ENCODE results near the gene BTBD16.

Gene BTBD16

GRCh38 chr10:122311716-122312115 is 40.6 kb downstream of the BTBD16 start:
- no peak for TF ChIP-seq CTCF (IDR thresholded peaks at IDR 0.05; ENCODE audit: poor library complexity, severe bottlenecking)
- DNase-seq (ENCODE audit: low spot score) (no peak), ATAC-seq (ENCODE audit: low read depth) (no peak)
- Histone ChIP-seq H3K4me3 (ENCODE audit: severe bottlenecking) (no peak overlapping the region), H3K27ac (ENCODE audit: poor library complexity, severe bottlenecking) (no peak overlapping the region), H3K27me3 (ENCODE audit: insufficient read depth, poor library complexity, severe bottlenecking) (no peaks in the 10 kb centered on the region), H3K4me1 (ENCODE audit: insufficient read depth, poor library complexity, severe bottlenecking) (peaks cover 40% of the 10 kb centered on the region), H3K9me3 (ENCODE audit: severe bottlenecking) (no peaks in the 10 kb centered on the region), H3K36me3 (ENCODE audit: low read depth) (no peaks in the 10 kb centered on the region)

GRCh38 chr10:122316224-122316884 is 45.3 kb downstream of the BTBD16 start:
- H3K27me3 ChIP-seq (ENCODE audit: insufficient read depth, poor library complexity, severe bottlenecking), result no peaks in the 10 kb centered on the region
- peaks cover 2% of the 10 kb centered on the region for H3K9me3 ChIP-seq (ENCODE audit: severe bottlenecking)
- H3K4me1 ChIP-seq (ENCODE audit: insufficient read depth, poor library complexity, severe bottlenecking), result no peaks in the 10 kb centered on the region
- no peak overlapping the region for H3K27ac ChIP-seq (ENCODE audit: poor library complexity, severe bottlenecking)
- H3K36me3 ChIP-seq (ENCODE audit: low read depth), result no peaks in the 10 kb centered on the region
- DNase-seq (ENCODE audit: low spot score) (no peak), ATAC-seq (ENCODE audit: low read depth) (no peak)
- H3K4me3 ChIP-seq (ENCODE audit: severe bottlenecking), result no peak overlapping the region
- no peak for TF ChIP-seq CTCF (IDR thresholded peaks at IDR 0.05; ENCODE audit: poor library complexity, severe bottlenecking)

GRCh38 chr10:122321960-122322359 is 50.9 kb downstream of the BTBD16 start:
- H3K36me3 ChIP-seq (ENCODE audit: low read depth), result no peaks in the 10 kb centered on the region
- no peak for TF ChIP-seq CTCF (IDR thresholded peaks at IDR 0.05; ENCODE audit: poor library complexity, severe bottlenecking)
- H3K27me3 ChIP-seq (ENCODE audit: insufficient read depth, poor library complexity, severe bottlenecking), result no peaks in the 10 kb centered on the region
- peaks cover 18% of the 10 kb centered on the region for H3K4me1 ChIP-seq (ENCODE audit: insufficient read depth, poor library complexity, severe bottlenecking)
- peaks cover 2% of the 10 kb centered on the region for H3K9me3 ChIP-seq (ENCODE audit: severe bottlenecking)
- no peak overlapping the region for H3K4me3 ChIP-seq (ENCODE audit: severe bottlenecking)
- no peak for ATAC-seq (ENCODE audit: low read depth)
- DNase-seq (ENCODE audit: low spot score), result no peak
- H3K27ac ChIP-seq (ENCODE audit: poor library complexity, severe bottlenecking), result no peak overlapping the region

- Histone ChIP-seq H3K27ac (ENCODE audit: poor library complexity, severe bottlenecking) (peak overlapping the region; percentile 14), H3K4me3 (ENCODE audit: severe bottlenecking) (no peak overlapping the region), H3K27me3 (ENCODE audit: insufficient read depth, poor library complexity, severe bottlenecking) (no peaks in the 10 kb centered on the region), H3K9me3 (ENCODE audit: severe bottlenecking) (peaks cover 2% of the 10 kb centered on the region), H3K4me1 (ENCODE audit: insufficient read depth, poor library complexity, severe bottlenecking) (peaks cover 18% of the 10 kb centered on the region), H3K36me3 (ENCODE audit: low read depth) (no peaks in the 10 kb centered on the region)
- ATAC-seq (ENCODE audit: low read depth), result peak; percentile 63; the same call in 2 of the 3 replicates
- no peak for DNase-seq (ENCODE audit: low spot score)
- no peak for TF ChIP-seq CTCF (IDR thresholded peaks at IDR 0.05; ENCODE audit: poor library complexity, severe bottlenecking)
Measured at GRCh38 chr10:122323189-122323588, 52.1 kb downstream of the BTBD16 start.

GRCh38 chr10:122323941-122324675 is 53.0 kb downstream of the BTBD16 start:
- ATAC-seq (ENCODE audit: low read depth), result peak; percentile 93
- DNase-seq (ENCODE audit: low spot score), result no peak
- no peak overlapping the region for H3K4me3 ChIP-seq (ENCODE audit: severe bottlenecking)

More at GRCh38 chr10:122323941-122324675, 53.0 kb downstream of the BTBD16 start:
- no peak for TF ChIP-seq CTCF (IDR thresholded peaks at IDR 0.05; ENCODE audit: poor library complexity, severe bottlenecking)
- Histone ChIP-seq H3K27ac (ENCODE audit: poor library complexity, severe bottlenecking) (peak overlapping the region; percentile 14), H3K4me1 (ENCODE audit: insufficient read depth, poor library complexity, severe bottlenecking) (peaks cover 18% of the 10 kb centered on the region), H3K27me3 (ENCODE audit: insufficient read depth, poor library complexity, severe bottlenecking) (no peaks in the 10 kb centered on the region), H3K9me3 (ENCODE audit: severe bottlenecking) (no peaks in the 10 kb centered on the region), H3K36me3 (ENCODE audit: low read depth) (no peaks in the 10 kb centered on the region)
